Spleen (tissue), 7 donors: ENCODE results near the gene PPOX.

Source experiments
- POLR2AphosphoS5 ChIP-seq, 3 donors: sonication (generic); formaldehyde crosslinking; IDR thresholded peaks; one replicate each; pipeline ENCODE4 v1.5.1; 2017; ENCODE audit warnings: antibody characterized with exemption in 3 of 3
- TF ChIP-seq, protein P1 (sequence below), 11 experiments: fragments of 200-600 bp in 7 of 11; fragments of 450-650 bp in 4 of 11; sonication (generic) in 4 of 11; IDR thresholded peaks in 8 of 11; conservative IDR thresholded peaks in 3 of 11; 1 replicate in 7 of 11; 2 replicates in 4 of 11; pipeline versions ENCODE4 v1.4.0 to v1.8.0; 2016 to 2021; ENCODE audit warnings: antibody characterized with exemption in 11 of 11, inconsistent platforms in 4 of 11, mild to moderate bottlenecking in 1 of 11
- donor health status: DM: no; HTN: no; CAD: no; lungs with moderate emphysema.
- donor health status: DM: no; HTN: no; CAD: no.
- donor health status: DM: no; HTN: no; CAD: no.

DNA sequence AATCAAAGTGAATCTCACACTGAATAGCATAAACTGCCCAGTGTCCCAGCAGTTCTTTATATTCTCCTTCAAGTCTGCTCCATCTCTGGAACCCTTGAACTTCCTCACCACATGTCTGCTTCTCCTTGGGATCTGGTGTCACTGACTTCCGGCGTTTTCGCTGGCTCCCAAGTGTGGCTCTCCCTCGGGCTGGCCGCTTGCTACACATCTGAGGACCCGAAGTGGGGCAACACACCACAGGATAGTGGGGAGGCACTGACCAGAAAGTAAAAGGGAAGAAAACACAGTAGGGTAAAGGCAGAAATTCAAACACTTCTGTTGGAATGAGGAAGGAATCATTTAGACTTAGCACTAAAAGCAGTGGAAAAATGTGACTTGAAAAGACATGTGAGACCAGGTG, 43.3 kb upstream of the PPOX start:
- TF ChIP-seq, protein P1, sequence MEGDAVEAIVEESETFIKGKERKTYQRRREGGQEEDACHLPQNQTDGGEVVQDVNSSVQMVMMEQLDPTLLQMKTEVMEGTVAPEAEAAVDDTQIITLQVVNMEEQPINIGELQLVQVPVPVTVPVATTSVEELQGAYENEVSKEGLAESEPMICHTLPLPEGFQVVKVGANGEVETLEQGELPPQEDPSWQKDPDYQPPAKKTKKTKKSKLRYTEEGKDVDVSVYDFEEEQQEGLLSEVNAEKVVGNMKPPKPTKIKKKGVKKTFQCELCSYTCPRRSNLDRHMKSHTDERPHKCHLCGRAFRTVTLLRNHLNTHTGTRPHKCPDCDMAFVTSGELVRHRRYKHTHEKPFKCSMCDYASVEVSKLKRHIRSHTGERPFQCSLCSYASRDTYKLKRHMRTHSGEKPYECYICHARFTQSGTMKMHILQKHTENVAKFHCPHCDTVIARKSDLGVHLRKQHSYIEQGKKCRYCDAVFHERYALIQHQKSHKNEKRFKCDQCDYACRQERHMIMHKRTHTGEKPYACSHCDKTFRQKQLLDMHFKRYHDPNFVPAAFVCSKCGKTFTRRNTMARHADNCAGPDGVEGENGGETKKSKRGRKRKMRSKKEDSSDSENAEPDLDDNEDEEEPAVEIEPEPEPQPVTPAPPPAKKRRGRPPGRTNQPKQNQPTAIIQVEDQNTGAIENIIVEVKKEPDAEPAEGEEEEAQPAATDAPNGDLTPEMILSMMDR (IDR thresholded peaks at IDR 0.05 in 8 of 11, conservative IDR thresholded peaks at IDR 0.05 in 3 of 11): no peak
- no peak for TF ChIP-seq POLR2AphosphoS5 (IDR thresholded peaks at IDR 0.05)
